ENCODE measurements around the gene IRF1.

The IRF1 gene

GRCh38 chr5:132501629-132501956 is 11.0 kb upstream of the IRF1 start:
- DNase-seq (ENCODE audit: low read depth, low spot score) = no peak
- no peak overlapping the region for H3K27ac ChIP-seq

GRCh38 chr5:132500931-132501628 is 10.5 kb upstream of the IRF1 start:
- H3K27ac ChIP-seq = no peak overlapping the region
- DNase-seq (ENCODE audit: low read depth, low spot score) = no peak

GRCh38 chr5:132500244-132500930 is 9.8 kb upstream of the IRF1 start:
- H3K27ac ChIP-seq = no peak overlapping the region
- no peak for DNase-seq (ENCODE audit: low read depth, low spot score)

- H3K27ac ChIP-seq = peak overlapping the region; percentile 83
- no peak for DNase-seq (ENCODE audit: low read depth, low spot score)
Measured at GRCh38 chr5:132499440-132500243, 9.1 kb upstream of the IRF1 start.

GRCh38 chr5:132498686-132499271 is 8.2 kb upstream of the IRF1 start:
- DNase-seq (ENCODE audit: low read depth, low spot score) = no peak
- H3K27ac ChIP-seq = peak overlapping the region; percentile 83

- peak overlapping the region; percentile 83 for H3K27ac ChIP-seq
- no peak for DNase-seq (ENCODE audit: low read depth, low spot score)
Measured at GRCh38 chr5:132498152-132498551, 7.6 kb upstream of the IRF1 start.

DNA sequence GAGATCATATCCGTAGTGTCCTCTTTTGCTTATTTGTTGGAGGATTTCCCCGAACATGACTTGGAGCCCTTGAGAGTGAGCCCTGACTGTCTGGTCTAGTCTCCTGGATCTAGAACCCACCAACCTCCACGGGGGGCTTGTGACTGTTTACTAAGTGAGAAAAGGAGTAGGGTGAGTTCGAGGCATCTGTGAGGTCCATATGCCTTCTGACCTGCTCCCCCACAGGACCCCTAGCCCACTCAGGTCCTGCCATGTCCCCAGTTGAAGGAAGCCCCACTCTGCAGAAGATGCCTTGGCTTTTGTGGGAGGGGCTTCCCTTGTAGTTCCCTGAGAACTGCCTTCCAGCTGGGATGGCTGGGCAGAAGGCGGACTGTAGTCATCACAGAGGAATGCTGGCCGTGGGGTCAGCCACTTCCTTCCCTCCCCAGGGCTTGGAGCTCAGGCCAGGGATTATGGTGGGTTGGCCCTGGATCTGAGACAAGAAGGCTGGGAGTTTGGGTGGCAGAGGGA is 7.0 kb upstream of the IRF1 start:
- H3K27ac ChIP-seq = peak overlapping the region; percentile 83
- no peak for DNase-seq (ENCODE audit: low read depth, low spot score)

DNA sequence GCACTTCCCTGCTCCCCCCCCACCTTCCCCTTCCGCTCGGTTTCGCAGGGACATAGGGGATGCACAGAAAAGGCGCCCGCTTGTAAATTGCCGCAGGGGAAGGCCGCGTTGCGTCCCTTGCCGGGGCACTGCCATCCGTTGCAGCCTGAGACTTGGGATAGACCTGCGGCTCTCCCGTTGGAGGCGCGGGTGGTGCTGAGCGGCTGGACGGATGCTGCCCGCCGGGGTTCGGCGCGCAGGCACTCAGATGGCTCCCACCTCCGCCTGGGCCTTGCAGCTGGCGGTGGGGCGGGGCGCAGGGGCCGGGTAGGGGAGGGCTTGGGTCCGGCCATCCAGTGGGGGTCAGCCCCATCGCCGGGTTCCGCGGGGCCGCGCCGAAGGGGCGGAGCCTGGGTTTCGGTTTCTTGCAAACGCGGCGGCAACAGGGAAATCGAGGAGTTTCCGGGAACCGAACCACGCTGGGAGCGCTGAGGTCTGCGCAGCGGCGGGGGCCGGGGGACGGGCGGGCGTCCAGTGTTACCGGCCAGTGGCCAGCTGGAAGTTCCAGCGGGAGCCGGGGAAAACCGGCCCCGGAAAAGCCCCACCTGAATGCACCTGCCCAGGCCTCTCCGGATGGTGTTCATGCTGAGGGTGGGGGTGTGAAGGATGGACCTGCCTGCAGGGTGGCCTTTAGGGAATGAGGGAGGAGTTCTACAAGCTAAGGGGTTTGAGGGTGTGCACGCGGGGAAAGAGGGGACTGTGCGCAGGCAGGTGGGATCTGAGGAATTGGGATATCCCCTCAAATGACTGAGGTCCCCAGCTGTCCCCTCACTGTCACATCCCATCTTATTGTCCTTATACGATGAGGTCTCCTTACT is 6.3 kb upstream of the IRF1 start:
- no peak for DNase-seq (ENCODE audit: low read depth, low spot score)
- peak overlapping the region; percentile 83 for H3K27ac ChIP-seq

- peak; percentile 77 for DNase-seq (ENCODE audit: low read depth, low spot score)
- H3K27ac ChIP-seq = peak overlapping the region; percentile 83
Measured at GRCh38 chr5:132496191-132496630, 5.6 kb upstream of the IRF1 start.

DNA sequence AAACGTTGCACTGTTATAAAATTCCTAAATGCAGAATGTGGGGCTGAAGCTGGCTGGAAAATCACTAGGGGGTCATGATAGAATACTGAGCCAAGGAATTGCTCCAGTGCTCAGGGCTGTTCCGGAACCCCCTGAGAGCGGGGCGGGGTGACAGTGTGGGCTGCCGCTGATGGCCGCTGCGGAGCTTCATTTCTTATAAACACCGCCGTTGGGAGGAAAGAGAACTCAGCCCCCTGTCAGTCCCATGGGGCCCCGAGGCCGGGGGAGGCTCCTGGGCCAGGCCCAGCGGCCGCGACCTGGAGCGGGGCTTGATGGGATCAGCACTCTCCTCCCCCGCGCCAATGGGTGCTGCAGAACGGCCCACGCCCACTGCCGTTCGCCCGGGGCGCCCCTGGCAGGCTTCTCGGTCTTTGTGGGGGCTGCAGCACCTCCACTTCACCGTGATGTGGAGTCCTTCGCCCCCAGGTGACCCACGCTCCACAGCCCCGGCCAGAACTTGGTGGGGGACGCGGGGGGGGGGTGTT is 5.2 kb upstream of the IRF1 start:
- peak overlapping the region; percentile 83 for H3K27ac ChIP-seq
- DNase-seq (ENCODE audit: low read depth, low spot score) = no peak

DNA sequence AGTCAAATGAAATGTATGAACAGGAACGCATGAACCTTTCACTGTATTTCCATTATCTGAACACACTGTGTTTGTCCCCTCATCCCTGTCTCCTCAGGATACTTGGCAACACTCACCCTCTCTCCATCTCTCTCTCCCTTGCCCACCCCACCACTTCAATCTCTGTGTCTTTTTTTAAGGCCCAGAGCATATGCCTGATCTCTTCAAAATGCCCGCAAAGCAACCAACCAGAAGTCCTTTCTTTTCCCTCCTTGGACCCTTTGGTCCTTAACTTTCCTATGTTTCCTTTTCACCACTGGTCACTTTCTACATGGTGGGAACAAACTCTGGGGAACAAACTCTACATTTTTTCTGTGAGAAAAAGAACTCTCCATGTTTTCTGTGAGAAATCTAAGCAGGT is 3.2 kb upstream of the IRF1 start:
- H3K27ac ChIP-seq = no peak overlapping the region
- no peak for DNase-seq (ENCODE audit: low read depth, low spot score)

- no peak overlapping the region for H3K27ac ChIP-seq
- no peak for DNase-seq (ENCODE audit: low read depth, low spot score)
Measured at GRCh38 chr5:132493241-132493640, 2.7 kb upstream of the IRF1 start.

DNA sequence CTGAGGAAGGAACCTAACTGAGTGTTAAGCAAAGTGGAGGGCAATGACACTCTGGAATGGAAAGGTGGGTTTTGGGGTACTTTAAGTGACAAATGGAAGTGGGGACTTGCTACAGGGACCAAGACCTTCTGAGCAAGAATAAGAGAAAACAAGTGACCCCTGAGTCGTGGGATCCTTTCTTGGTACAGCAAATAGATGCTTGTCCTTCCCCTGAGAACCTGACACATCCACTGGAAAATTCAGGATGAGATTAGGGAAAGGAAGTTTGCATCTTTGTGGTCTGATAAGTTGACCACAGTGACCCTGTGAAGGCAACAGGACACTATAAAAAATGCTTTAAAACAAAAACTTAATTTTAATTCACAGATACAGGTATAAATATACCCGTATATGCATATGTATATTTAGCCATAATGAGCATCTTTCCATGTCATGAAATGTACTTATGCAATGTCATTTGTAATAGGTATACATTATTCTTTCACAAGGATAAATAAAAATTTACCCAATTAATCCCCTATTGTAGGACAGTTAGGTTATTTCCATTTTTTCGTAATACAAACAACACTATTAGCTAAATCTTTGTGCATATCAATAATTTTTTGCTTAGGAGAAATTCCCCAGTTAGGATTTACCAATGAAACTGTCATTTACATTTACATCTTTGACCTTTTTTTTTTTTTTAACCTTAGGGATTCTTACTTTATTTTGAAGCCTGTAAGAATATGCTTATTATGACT is 2.0 kb upstream of the IRF1 start:
- no peak overlapping the region for H3K27ac ChIP-seq
- DNase-seq (ENCODE audit: low read depth, low spot score) = no peak

GRCh38 chr5:132491368-132492364 is 1.1 kb upstream of the IRF1 start:
- DNase-seq (ENCODE audit: low read depth, low spot score) = no peak
- H3K27ac ChIP-seq = peak overlapping the region; percentile 51

- H3K27ac ChIP-seq = peak overlapping the region; percentile 51
- no peak for DNase-seq (ENCODE audit: low read depth, low spot score)
Measured at GRCh38 chr5:132489871-132490483, 596 bp downstream of the IRF1 start.

- no peak overlapping the region for H3K27ac ChIP-seq
- DNase-seq (ENCODE audit: low read depth, low spot score) = no peak
Measured at GRCh38 chr5:132489051-132489770, 1.4 kb downstream of the IRF1 start.

GRCh38 chr5:132488590-132488989 is 2.0 kb downstream of the IRF1 start:
- no peak overlapping the region for H3K27ac ChIP-seq
- no peak for DNase-seq (ENCODE audit: low read depth, low spot score)
